Measurements from ENCODE around the gene HRH1.

GRCh38 chr3:11154953-11155325, 646 bp downstream of the HRH1 start:
- TF ChIP-seq CTCF (IDR thresholded peaks at IDR 0.05; ENCODE audit: low read length): no peak
- no peak for TF ChIP-seq EZH2 (IDR thresholded peaks at IDR 0.05; ENCODE audit: borderline replicate concordance, low read length)
